ENCODE data around the gene INPP4B.

- TF ChIP-seq REST (IDR thresholded peaks at IDR 0.05; ENCODE audit: low read depth): no peak
- no peak for TF ChIP-seq CTCF (IDR thresholded peaks at IDR 0.05 in 2 of 3, conservative IDR thresholded peaks at IDR 0.05 in 1 of 3; ENCODE audit: borderline replicate concordance in 1 of 3, insufficient read depth in 1 of 3, low read depth in 2 of 3, low read length in 2 of 3)
These were observed 469.9 kb downstream of the INPP4B start for GRCh38 chr4:142376204-142376603.
